SU-DHL-6 (cell line): Measurements from ENCODE around the gene STARD7.

Source experiments
- H2AFZ ChIP-seq: fragments of 200-600 bp; sonication (generic); 2 replicates; pipeline ENCODE4 v1.6.1; 2014; ENCODE audit warnings: low read depth, mild to moderate bottlenecking, moderate library complexity, mixed read lengths, antibody characterized with exemption, low read length; ENCODE audit not compliant: severe bottlenecking
- H3F3A ChIP-seq: fragments of 200-600 bp; shearing (Covaris generic); 2 replicates; pipeline ENCODE4 v1.6.0; 2016; ENCODE audit warnings: antibody characterized with exemption, mild to moderate bottlenecking; ENCODE audit not compliant: insufficient read depth
- H3K27ac ChIP-seq: fragments of 200-600 bp; sonication (generic); 2 replicates; pipeline ENCODE4 v1.5.1; 2016; ENCODE audit warnings: low read depth, mild to moderate bottlenecking, low read length, moderate library complexity, mixed read lengths
- H3K27me3 ChIP-seq: fragments of 200-600 bp; sonication (generic), shearing (Covaris generic); 2 replicates; pipeline ENCODE4 v1.6.0; 2014; ENCODE audit warnings: mild to moderate bottlenecking, low read length
- H3K36me3 ChIP-seq: fragments of 200-600 bp; sonication (generic); 2 replicates; pipeline ENCODE4 v1.6.1; 2014; ENCODE audit warnings: mild to moderate bottlenecking, low read length, mixed read lengths
- H3K4me2 ChIP-seq: fragments of 300-600, 200-600 bp; shearing (Covaris generic), sonication (generic); 2 replicates; pipeline ENCODE4 v1.6.0; 2014; ENCODE audit warnings: low read length, low read depth, mild to moderate bottlenecking; ENCODE audit not compliant: poor library complexity, severe bottlenecking
- H3K4me3 ChIP-seq: fragments of 200-600 bp; sonication (generic); 2 replicates; pipeline ENCODE4 v1.5.1; 2014; ENCODE audit warnings: antibody characterized with exemption, low read length, mild to moderate bottlenecking, mixed read lengths; ENCODE audit not compliant: insufficient read depth, poor library complexity, severe bottlenecking
- H3K79me2 ChIP-seq: fragments of 200-600 bp; sonication (generic); 2 replicates; pipeline ENCODE4 v1.6.1; 2014; ENCODE audit warnings: mild to moderate bottlenecking, low read length, moderate library complexity; ENCODE audit not compliant: insufficient read depth
- H3K9ac ChIP-seq: fragments of 200-600 bp; sonication (generic); 2 replicates; pipeline ENCODE4 v1.7.0; 2014; ENCODE audit warnings: mild to moderate bottlenecking, low read length
- H3K9me2 ChIP-seq: fragments of 200-600 bp; sonication (generic); replicated peaks from 2 replicates; pipeline ENCODE4 v1.6.1; 2014; ENCODE audit warnings: low read length; ENCODE audit not compliant: insufficient read depth
- H3K9me3 ChIP-seq: fragments of 200-600 bp; sonication (generic); 2 replicates; pipeline ENCODE4 v1.6.1; 2014; ENCODE audit warnings: low read length, mixed read lengths; ENCODE audit not compliant: insufficient read depth
- H4K20me1 ChIP-seq: fragments of 200-600 bp; sonication (generic); 2 replicates; pipeline ENCODE4 v1.6.1; 2014; ENCODE audit warnings: low read depth, mild to moderate bottlenecking, antibody characterized with exemption, low read length, moderate library complexity, mixed read lengths
- EZH2phosphoT487 ChIP-seq: fragments of 200-600 bp; sonication (generic), shearing (Covaris generic); conservative IDR thresholded peaks from 2 replicates; pipeline ENCODE4 v1.6.1; 2018; ENCODE audit warnings: mild to moderate bottlenecking, antibody characterized with exemption, low read length, moderate library complexity, mixed read lengths
- TF ChIP-seq, protein P1 (sequence below): fragments of 200-600 bp; sonication (generic); IDR thresholded peaks from one replicate; pipeline ENCODE4 v1.5.1; 2017; ENCODE audit warnings: antibody characterized with exemption, mild to moderate bottlenecking, low read length, moderate library complexity; ENCODE audit not compliant: insufficient read depth, poor library complexity, severe bottlenecking

The STARD7 gene

GRCh38 chr2:96144481-96145035 lies 64.1 kb downstream of the STARD7 start:
- H3K79me2 ChIP-seq, result peaks cover 22% of the 10 kb centered on the region
- no peaks in the 10 kb centered on the region for H3K9me3 ChIP-seq
- peak overlapping the region; percentile 98 for H3K27ac ChIP-seq
- no peak for TF ChIP-seq EZH2phosphoT487
- TF ChIP-seq, protein P1, sequence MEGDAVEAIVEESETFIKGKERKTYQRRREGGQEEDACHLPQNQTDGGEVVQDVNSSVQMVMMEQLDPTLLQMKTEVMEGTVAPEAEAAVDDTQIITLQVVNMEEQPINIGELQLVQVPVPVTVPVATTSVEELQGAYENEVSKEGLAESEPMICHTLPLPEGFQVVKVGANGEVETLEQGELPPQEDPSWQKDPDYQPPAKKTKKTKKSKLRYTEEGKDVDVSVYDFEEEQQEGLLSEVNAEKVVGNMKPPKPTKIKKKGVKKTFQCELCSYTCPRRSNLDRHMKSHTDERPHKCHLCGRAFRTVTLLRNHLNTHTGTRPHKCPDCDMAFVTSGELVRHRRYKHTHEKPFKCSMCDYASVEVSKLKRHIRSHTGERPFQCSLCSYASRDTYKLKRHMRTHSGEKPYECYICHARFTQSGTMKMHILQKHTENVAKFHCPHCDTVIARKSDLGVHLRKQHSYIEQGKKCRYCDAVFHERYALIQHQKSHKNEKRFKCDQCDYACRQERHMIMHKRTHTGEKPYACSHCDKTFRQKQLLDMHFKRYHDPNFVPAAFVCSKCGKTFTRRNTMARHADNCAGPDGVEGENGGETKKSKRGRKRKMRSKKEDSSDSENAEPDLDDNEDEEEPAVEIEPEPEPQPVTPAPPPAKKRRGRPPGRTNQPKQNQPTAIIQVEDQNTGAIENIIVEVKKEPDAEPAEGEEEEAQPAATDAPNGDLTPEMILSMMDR, result no peak
- peaks cover 58% of the 10 kb centered on the region for H3F3A ChIP-seq
- peaks cover 11% of the 10 kb centered on the region; the same call in 1 of the 2 replicates for H4K20me1 ChIP-seq
- no peak overlapping the region for H2AFZ ChIP-seq
- H3K9ac ChIP-seq, result peak overlapping the region; percentile 98
- H3K4me2 ChIP-seq, result peak overlapping the region; percentile 80
- H3K36me3 ChIP-seq, result peaks cover 10% of the 10 kb centered on the region
- H3K27me3 ChIP-seq, result no peaks in the 10 kb centered on the region
- peak overlapping the region; percentile 87 for H3K4me3 ChIP-seq
- no peaks in the 10 kb centered on the region for H3K9me2 ChIP-seq

DNA sequence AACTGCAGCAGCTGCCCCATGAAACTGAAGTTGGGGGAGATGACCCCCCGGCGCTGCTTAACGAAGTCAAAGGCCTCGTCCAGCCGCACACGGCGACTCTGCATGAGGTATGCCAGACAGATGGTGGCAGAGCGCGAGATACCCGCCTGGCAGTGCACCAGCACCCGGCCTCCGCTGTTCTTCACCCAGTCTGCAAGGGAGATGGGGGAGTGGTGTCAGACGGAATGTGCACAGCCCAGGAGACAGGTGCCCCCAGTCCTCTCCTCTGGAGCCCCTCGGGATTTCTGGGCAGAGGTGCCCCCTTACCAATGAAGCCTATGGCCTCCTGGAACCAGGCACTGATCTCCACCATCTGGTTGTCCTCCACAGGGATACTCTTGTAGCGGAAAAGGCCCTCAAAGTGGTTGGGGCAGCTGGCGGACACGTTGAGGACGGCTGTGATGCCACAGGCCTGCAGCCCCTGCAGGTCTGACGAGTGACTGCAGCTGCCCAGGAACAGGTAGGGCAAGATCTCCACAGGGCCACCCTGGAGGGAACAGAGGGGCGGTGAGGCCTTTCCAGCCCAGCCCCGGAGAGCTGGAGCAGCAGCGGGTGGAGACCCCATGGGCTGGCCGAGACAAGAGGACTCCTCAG lies 64.7 kb downstream of the STARD7 start:
- Histone ChIP-seq H3K27ac (peak overlapping the region; percentile 98), H3F3A (peaks cover 52% of the 10 kb centered on the region), H3K4me2 (peak overlapping the region; percentile 80), H3K27me3 (no peaks in the 10 kb centered on the region), H3K9me3 (no peaks in the 10 kb centered on the region), H2AFZ (no peak overlapping the region), H3K9ac (peak overlapping the region; percentile 98), H3K36me3 (peaks cover 10% of the 10 kb centered on the region), H3K9me2 (no peaks in the 10 kb centered on the region), H3K79me2 (peaks cover 22% of the 10 kb centered on the region), H3K4me3 (peak overlapping the region; percentile 87), H4K20me1 (peaks cover 11% of the 10 kb centered on the region; the same call in 1 of the 2 replicates)
- no peak for TF ChIP-seq EZH2phosphoT487
- TF ChIP-seq, protein P1, result no peak

GRCh38 chr2:96143231-96143847 lies 65.3 kb downstream of the STARD7 start:
- Histone ChIP-seq H3K27me3 (no peaks in the 10 kb centered on the region), H3K9me3 (no peaks in the 10 kb centered on the region), H3K4me3 (peak overlapping the region; percentile 87), H4K20me1 (peaks cover 11% of the 10 kb centered on the region; the same call in 1 of the 2 replicates), H3K36me3 (peaks cover 10% of the 10 kb centered on the region), H3K27ac (peak overlapping the region; percentile 98), H3K4me2 (peak overlapping the region; percentile 80), H3K79me2 (peaks cover 22% of the 10 kb centered on the region), H3F3A (peaks cover 48% of the 10 kb centered on the region), H2AFZ (no peak overlapping the region), H3K9ac (peak overlapping the region; percentile 98), H3K9me2 (no peaks in the 10 kb centered on the region)
- no peak for TF ChIP-seq EZH2phosphoT487
